Activated gamma-delta T cell (primary cell): ENCODE results near the gene PTPN14.

Source experiments
- DNase-seq: peaks from one replicate; lab custom pipeline; 2025; lab: John Stamatoyannopoulos, UW

PTPN14 gene

GRCh38 chr1:214476229-214476985, 75.0 kb downstream of the PTPN14 start:
- DNase-seq = no peak

- no peak for DNase-seq
These were observed 75.7 kb downstream of the PTPN14 start for GRCh38 chr1:214475746-214476145.

- no peak for DNase-seq
These were observed 76.1 kb downstream of the PTPN14 start for GRCh38 chr1:214475331-214475730.

DNA sequence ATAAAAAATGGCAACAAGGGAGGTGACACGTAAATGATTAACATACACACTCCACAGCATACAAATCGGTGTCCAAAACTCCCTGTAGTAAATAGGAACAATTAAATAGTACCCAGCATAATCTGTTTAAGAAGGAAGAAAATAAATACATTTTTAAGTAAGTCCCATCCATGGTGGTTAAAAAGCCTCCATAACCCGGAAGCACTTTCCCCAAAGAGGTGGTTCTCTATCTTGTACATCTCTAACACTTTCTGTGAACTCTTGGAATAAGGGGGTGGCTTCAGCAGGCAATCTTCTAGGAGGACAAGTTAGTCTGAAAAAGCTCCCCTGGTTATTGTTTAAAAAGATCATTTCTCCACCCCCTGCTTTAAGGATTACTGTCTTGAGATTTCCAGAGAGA, 76.9 kb downstream of the PTPN14 start:
- DNase-seq = no peak

DNA sequence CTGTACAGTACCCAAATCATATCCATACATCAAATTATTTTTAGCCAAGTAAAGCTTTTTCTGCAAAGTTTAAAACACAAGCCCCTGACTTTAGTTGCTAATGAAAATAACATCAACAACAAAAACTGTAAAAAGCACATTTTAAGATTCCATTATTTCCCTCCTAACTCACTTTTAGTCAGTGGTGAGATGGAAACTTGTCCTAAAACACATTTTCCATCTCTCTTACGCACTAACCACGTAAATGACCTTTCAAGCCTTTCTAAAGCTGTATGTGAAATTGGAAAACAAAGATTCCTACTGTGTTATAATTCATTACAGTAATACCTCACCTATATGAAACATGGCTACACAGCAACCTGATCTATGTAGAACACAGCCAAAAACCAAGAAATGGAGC, 77.5 kb downstream of the PTPN14 start:
- DNase-seq = no peak

DNA sequence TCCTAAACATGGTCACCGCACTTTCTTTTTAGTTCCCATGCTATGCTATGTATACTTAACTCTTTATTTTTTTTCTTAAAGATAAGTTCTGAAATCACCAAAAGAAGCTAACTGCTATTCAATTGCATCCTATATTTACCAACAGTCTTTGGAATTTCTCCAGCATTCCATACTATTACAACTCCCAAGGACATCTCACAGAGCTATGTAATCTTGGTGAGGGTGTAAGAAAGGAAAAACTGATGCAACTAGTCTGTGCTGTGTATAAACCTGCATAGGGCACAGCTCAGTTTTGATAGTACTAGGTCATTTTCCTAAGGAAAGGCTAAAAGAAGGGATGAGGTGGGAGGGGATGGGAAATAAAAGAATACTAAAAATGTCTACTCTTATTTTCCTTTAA, 78.0 kb downstream of the PTPN14 start:
- no peak for DNase-seq

DNA sequence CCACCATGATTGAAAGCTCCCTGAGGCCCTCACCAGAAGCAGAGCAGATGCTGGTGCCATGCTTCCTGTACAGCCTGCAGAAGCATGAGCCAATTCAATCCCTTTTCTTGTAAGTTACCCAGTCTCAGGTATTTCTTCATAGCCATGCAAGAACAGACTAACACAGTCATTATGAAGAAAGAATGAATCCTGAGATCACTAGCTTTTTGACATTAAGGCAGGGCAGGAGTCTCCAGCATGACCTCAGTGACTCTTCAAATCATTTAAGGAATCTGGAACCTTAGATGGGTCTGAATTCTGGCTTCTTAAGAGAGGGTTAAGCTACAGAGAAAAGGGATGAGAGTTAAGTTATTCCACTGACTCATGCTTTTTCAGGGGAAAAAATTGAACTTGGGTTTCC, 79.0 kb downstream of the PTPN14 start:
- DNase-seq = no peak

- DNase-seq = no peak
These were observed 79.9 kb downstream of the PTPN14 start for GRCh38 chr1:214471458-214471857.

GRCh38 chr1:214470132-214470531, 81.3 kb downstream of the PTPN14 start:
- DNase-seq = no peak

DNA sequence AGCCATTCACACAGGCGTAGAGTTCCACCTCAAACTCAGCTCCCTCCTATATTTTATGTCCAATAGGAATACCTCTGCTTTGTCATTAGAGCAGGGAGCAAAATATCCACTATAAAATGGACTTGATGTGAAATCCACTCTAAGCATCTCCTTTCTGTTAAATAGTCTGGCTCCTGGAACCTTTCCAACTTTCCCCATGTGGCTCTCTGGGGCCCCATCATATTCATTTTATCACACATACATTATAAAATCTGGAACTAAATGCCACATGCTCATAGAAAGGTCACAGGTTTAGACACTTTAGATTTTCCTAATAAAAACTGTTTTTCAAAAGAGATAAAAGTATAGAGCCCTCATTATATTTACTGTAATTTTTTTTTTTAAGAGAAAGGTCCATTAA, 82.1 kb downstream of the PTPN14 start:
- no peak for DNase-seq

GRCh38 chr1:214467078-214467585, 84.3 kb downstream of the PTPN14 start:
- no peak for DNase-seq

DNA sequence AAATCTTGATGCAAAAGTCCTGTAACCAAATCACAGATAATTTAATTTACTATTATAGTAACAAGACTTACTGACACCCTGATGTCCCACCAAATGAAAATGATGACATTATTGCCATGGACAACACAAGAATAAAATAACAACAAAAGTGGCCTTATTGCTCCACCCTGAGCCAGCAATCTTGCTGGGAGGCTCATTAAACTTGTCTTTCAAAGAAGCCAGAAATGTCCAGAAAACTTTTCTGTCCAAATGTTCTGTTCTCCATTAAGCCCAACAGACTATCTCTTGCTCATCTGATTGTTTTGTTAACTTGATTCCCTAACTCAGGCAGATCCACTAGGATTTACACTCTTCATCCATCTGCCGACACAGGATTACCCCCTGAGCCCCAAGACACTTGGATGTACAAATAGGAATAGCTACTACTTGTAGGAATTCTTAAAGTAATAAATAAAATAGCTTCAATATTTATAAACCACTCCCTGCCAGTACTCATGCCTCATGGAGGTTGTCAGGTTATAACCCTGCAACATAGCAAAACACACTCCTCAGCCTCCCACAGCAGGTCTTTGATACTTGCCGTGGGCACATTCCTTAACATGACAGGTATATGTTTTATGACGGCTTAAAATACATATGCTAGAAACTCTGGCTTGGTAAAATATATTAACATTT, 84.9 kb downstream of the PTPN14 start:
- DNase-seq = no peak

GRCh38 chr1:214464445-214465287, 86.7 kb downstream of the PTPN14 start:
- DNase-seq = no peak

- DNase-seq = no peak
These were observed 87.8 kb downstream of the PTPN14 start for GRCh38 chr1:214463596-214463995.

- no peak for DNase-seq
These were observed 88.5 kb downstream of the PTPN14 start for GRCh38 chr1:214462882-214463281.

DNA sequence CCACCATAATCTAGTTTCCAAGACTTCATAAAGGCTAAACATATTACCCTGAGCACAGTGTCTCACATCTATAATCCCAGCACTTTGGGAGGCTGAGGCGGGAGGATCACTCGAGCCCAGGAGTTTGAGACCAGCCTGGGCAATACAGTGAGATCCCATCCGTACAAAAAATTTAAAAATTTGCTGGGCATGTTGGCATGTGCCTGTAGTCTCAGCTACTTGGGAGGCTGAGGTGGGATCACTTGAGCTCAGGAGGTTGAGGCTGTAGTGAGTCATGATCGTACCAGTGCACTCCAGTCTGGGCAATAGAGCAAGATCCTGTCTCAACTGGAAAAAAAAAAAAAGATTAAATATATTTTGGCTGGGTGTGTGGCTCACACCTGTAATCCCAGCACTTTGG, 90.1 kb downstream of the PTPN14 start:
- no peak for DNase-seq

DNA sequence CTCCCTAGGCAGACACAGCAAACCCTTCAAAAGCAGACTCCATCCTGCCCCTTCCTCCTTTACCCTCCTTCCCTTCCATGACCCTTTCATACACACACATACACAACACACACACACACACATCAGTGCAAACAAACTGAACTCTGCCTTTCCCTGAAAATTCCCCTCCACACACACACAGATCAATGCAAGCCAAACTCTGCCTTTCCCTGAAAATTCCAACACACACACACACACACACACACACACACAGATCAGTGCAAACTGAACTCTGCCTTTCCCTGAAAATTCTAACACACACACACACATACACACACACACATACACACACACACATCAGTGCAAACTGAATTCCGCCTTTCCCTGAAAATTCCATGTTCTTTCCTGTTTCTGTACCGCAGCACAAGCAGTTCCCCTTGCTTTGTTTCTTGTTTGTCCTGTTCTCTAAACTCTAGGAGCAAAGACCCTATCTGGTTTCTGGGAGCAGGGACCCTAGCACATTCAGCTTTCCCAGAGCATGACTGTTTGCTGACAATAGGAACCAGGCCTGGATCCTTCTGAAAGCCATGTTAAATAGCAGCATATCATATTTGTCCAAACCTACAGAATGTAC, 91.0 kb downstream of the PTPN14 start:
- DNase-seq = no peak

DNA sequence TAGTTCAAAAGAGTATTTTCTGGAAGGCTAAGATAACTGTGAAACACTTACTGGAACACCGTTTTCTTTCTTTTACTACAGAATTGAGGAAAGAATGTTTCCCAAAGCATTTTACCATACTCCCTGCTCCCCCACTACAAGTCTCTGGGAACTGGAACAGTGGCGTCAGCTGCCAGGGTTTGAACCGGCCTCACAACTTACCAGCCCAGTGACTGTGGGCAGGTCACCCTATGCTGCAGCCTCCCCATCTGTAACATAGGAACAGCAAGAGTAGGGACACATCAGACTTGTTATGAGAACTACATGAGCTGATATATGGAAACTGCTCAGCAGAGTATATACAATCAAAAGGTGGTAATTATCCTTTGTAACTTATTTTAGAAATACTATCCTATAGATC, 91.5 kb downstream of the PTPN14 start:
- no peak for DNase-seq

DNA sequence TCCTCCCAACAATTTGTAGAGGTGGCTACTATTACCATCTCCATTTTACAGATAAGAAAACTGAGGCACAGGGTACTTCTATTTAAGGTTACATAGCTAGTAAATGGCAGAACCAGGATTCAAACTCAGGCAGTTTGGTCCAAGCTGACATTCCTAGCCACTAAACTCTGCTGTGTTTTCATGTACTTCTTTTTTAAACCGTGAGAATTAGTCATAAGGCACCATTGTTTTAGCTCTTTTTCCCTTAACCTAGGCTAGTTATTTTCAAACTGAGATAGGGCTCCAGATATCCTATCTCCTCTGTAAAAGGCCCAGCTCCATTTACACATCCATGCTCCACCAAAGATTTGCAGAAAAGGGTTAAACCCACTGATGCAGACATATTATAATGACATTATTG, 92.9 kb downstream of the PTPN14 start:
- DNase-seq = no peak

DNA sequence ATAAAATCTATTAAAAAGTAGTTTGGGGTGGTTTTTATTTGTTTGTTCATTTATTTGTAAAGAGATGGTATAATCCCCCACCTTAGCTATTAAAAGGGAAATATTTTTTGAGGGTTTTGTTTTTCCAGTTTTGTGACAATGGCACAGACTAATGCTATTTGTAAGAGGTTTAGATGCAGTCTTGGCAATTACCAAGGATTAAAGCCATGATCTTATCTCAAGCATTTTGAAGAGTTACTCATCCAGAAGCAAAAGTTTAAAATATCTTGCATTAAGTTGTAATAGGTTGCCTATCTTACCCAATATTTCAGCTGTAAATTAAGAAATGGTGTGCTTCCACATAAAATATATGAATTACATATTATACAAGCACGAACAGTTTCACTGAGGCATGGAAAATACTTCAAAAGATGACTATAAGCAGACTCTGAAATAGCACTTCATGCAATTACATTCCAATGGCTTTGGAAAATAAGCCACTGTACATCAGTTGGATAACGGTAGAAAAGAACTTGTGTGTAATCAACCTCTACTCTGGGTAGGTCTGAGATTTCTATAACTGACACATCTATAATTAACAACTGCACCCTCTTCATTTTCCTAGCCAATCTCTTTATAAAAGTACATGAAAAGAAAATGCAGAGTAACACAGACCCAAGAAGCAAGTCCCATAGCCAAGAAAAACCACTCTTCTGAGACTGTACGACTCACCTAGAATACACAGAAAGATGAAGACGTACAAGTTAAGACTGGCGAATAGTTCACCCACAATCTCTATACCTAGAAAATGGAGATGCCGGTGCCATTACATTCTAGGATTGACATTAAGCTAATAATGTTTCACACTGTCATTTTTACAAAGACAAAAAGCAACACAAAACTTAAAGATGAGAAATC, 95.2 kb downstream of the PTPN14 start:
- no peak for DNase-seq

DNA sequence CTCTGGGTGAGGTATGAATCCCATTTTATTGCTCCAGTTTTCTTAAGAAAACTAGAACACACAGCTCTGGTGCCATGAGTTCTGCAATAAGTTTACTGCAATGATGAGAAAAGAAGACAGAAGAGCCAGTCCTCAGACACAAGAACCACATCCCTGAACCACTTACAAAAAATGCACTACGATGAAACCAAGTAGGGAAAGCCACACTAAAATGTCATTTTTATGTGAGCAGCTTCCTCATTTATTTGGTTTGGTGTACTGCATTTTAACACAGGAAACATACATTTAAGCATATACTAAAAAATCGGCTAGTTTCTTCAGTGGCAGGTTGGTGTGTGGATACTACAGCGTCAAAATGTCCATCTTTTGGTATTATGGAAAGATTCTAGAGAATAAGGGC, 95.9 kb downstream of the PTPN14 start:
- no peak for DNase-seq
